Measurements from ENCODE around the gene EBF3. TPM values are rescaled to one million over a fixed set of nuclear protein-coding genes. Genes with fewer than 3 reads are reported as not detected.

The EBF3 gene
- total RNA-seq, 5 donors from 2014 or later (not counting 1 experiment from before 2014, with no cell fraction given) = not detected

GRCh38 chr10:129900825-129901224 is 63.2 kb downstream of the EBF3 start:
- H3K27ac Mint-ChIP-seq = no peak overlapping the region
- Histone ChIP-seq H3K27ac (ENCODE audit: low read length) (no peak overlapping the region), H3K9me3 (no peaks in the 10 kb centered on the region), H3K4me1 (ENCODE audit: control insufficient read depth in 1 of 2, extremely low read depth in 1 of 2, insufficient read depth in 2 of 2, low read length in 2 of 2) (no peaks in the 10 kb centered on the region), H3K27me3 (replicated peaks in 1 of 2; ENCODE audit: control insufficient read depth in 2 of 2, extremely low read depth in 1 of 2, insufficient read depth in 2 of 2, low read length in 1 of 2) (peaks cover 0 to 22% of the 10 kb centered on the region in 2 experiments), H3K36me3 (ENCODE audit: control insufficient read depth in 2 of 2, extremely low read depth in 1 of 2, insufficient read depth in 1 of 2, low read length in 1 of 2) (no peaks in the 10 kb centered on the region), H3K4me3 (ENCODE audit: control insufficient read depth in 1 of 2, extremely low read depth in 1 of 2, low read length in 1 of 2) (no peak overlapping the region)
- no CpG with 5 or more reads among the region's 1 CpG for WGBS (ENCODE audit: insufficient coverage)
- H3K4me3 Mint-ChIP-seq = no peak overlapping the region
- ATAC-seq (replicated peaks in 1 of 4) = no peak
- peaks cover 18 to 24% of the 10 kb centered on the region in 2 donors for H3K27me3 Mint-ChIP-seq
- no peaks in the 10 kb centered on the region for H3K9me3 Mint-ChIP-seq
- ChIA-PET CTCF (no interaction called here), POLR2A (no interaction called here)
- no peaks in the 10 kb centered on the region for H3K36me3 Mint-ChIP-seq
- no peaks in the 10 kb centered on the region for H3K4me1 Mint-ChIP-seq
- DNase-seq = no peak

GRCh38 chr10:129899276-129900130 is 64.6 kb downstream of the EBF3 start:
- WGBS (ENCODE audit: insufficient coverage) = 85% methylated on average over 17 of the region's 22 CpGs
- no peaks in the 10 kb centered on the region for H3K9me3 ChIP-seq
- ChIA-PET CTCF (no interaction called here), POLR2A (no interaction called here)
- no peak overlapping the region for H3K4me3 ChIP-seq (ENCODE audit: control insufficient read depth in 1 of 2, extremely low read depth in 1 of 2, low read length in 1 of 2)
- H3K27me3 ChIP-seq (replicated peaks in 1 of 2; ENCODE audit: control insufficient read depth in 2 of 2, extremely low read depth in 1 of 2, insufficient read depth in 2 of 2, low read length in 1 of 2) = peaks cover 0 to 27% of the 10 kb centered on the region in 2 experiments
- H3K9me3 Mint-ChIP-seq = no peaks in the 10 kb centered on the region
- no peaks in the 10 kb centered on the region for H3K4me1 ChIP-seq (ENCODE audit: control insufficient read depth in 1 of 2, extremely low read depth in 1 of 2, insufficient read depth in 2 of 2, low read length in 2 of 2)
- no peak overlapping the region for H3K27ac Mint-ChIP-seq
- no peak overlapping the region for H3K4me3 Mint-ChIP-seq
- no peak overlapping the region for H3K27ac ChIP-seq (ENCODE audit: low read length)
- ATAC-seq (replicated peaks in 1 of 4) = no peak
- H3K4me1 Mint-ChIP-seq = no peaks in the 10 kb centered on the region
- no peak for DNase-seq
- peaks cover 22 to 30% of the 10 kb centered on the region in 2 donors for H3K27me3 Mint-ChIP-seq
- H3K36me3 ChIP-seq (ENCODE audit: control insufficient read depth in 2 of 2, extremely low read depth in 1 of 2, insufficient read depth in 1 of 2, low read length in 1 of 2) = no peaks in the 10 kb centered on the region
- no peaks in the 10 kb centered on the region for H3K36me3 Mint-ChIP-seq

GRCh38 chr10:129898706-129899268 is 65.3 kb downstream of the EBF3 start:
- ATAC-seq (replicated peaks in 1 of 4) (no peak), DNase-seq (no peak)
- Histone ChIP-seq H3K9me3 (no peaks in the 10 kb centered on the region), H3K27me3 (replicated peaks in 1 of 2; ENCODE audit: control insufficient read depth in 2 of 2, extremely low read depth in 1 of 2, insufficient read depth in 2 of 2, low read length in 1 of 2) (peaks cover 0 to 31% of the 10 kb centered on the region in 2 experiments), H3K36me3 (ENCODE audit: control insufficient read depth in 2 of 2, extremely low read depth in 1 of 2, insufficient read depth in 1 of 2, low read length in 1 of 2) (no peaks in the 10 kb centered on the region), H3K4me1 (ENCODE audit: control insufficient read depth in 1 of 2, extremely low read depth in 1 of 2, insufficient read depth in 2 of 2, low read length in 2 of 2) (no peaks in the 10 kb centered on the region), H3K27ac (ENCODE audit: low read length) (no peak overlapping the region), H3K4me3 (ENCODE audit: control insufficient read depth in 1 of 2, extremely low read depth in 1 of 2, low read length in 1 of 2) (no peak overlapping the region)
- Mint-ChIP-seq H3K36me3 (no peaks in the 10 kb centered on the region), H3K27ac (no peak overlapping the region), H3K4me1 (no peaks in the 10 kb centered on the region), H3K9me3 (no peaks in the 10 kb centered on the region), H3K27me3 (peaks cover 22 to 26% of the 10 kb centered on the region in 2 donors), H3K4me3 (no peak overlapping the region)
- CTCF ChIA-PET = no interaction called here
- WGBS (ENCODE audit: insufficient coverage) = 64% methylated on average over 33 of the region's 38 CpGs
- POLR2A ChIA-PET = no interaction called here

GRCh38 chr10:129897871-129898626 is 66.0 kb downstream of the EBF3 start:
- Mint-ChIP-seq H3K4me1 (no peaks in the 10 kb centered on the region), H3K27me3 (peaks cover 22% of the 10 kb centered on the region in 2 donors), H3K4me3 (no peak overlapping the region), H3K9me3 (no peaks in the 10 kb centered on the region), H3K36me3 (no peaks in the 10 kb centered on the region), H3K27ac (no peak overlapping the region)
- peaks cover 0 to 35% of the 10 kb centered on the region in 2 experiments for H3K27me3 ChIP-seq (replicated peaks in 1 of 2; ENCODE audit: control insufficient read depth in 2 of 2, extremely low read depth in 1 of 2, insufficient read depth in 2 of 2, low read length in 1 of 2)
- POLR2A ChIA-PET = no interaction called here
- no peaks in the 10 kb centered on the region for H3K36me3 ChIP-seq (ENCODE audit: control insufficient read depth in 2 of 2, extremely low read depth in 1 of 2, insufficient read depth in 1 of 2, low read length in 1 of 2)
- DNase-seq (no peak), ATAC-seq (replicated peaks in 1 of 4) (no peak)
- no peak overlapping the region for H3K27ac ChIP-seq (ENCODE audit: low read length)
- WGBS (ENCODE audit: insufficient coverage) = 46% methylated on average over 9 of the region's 15 CpGs
- no peaks in the 10 kb centered on the region for H3K9me3 ChIP-seq
- no peaks in the 10 kb centered on the region for H3K4me1 ChIP-seq (ENCODE audit: control insufficient read depth in 1 of 2, extremely low read depth in 1 of 2, insufficient read depth in 2 of 2, low read length in 2 of 2)
- CTCF ChIA-PET = no interaction called here
- H3K4me3 ChIP-seq (ENCODE audit: control insufficient read depth in 1 of 2, extremely low read depth in 1 of 2, low read length in 1 of 2) = no peak overlapping the region

GRCh38 chr10:129896860-129897200 is 67.2 kb downstream of the EBF3 start:
- no peak for ATAC-seq (replicated peaks in 1 of 4)
- ChIA-PET CTCF (no interaction called here), POLR2A (no interaction called here)
- Mint-ChIP-seq H3K4me1 (no peaks in the 10 kb centered on the region), H3K36me3 (no peaks in the 10 kb centered on the region), H3K27ac (no peak overlapping the region), H3K9me3 (no peaks in the 10 kb centered on the region), H3K27me3 (peaks cover 20 to 22% of the 10 kb centered on the region in 2 donors), H3K4me3 (no peak overlapping the region)
- Histone ChIP-seq H3K4me1 (ENCODE audit: control insufficient read depth in 1 of 2, extremely low read depth in 1 of 2, insufficient read depth in 2 of 2, low read length in 2 of 2) (no peaks in the 10 kb centered on the region), H3K4me3 (ENCODE audit: control insufficient read depth in 1 of 2, extremely low read depth in 1 of 2, low read length in 1 of 2) (no peak overlapping the region), H3K27me3 (replicated peaks in 1 of 2; ENCODE audit: control insufficient read depth in 2 of 2, extremely low read depth in 1 of 2, insufficient read depth in 2 of 2, low read length in 1 of 2) (peaks cover 0 to 35% of the 10 kb centered on the region in 2 experiments), H3K27ac (ENCODE audit: low read length) (no peak overlapping the region), H3K36me3 (ENCODE audit: control insufficient read depth in 2 of 2, extremely low read depth in 1 of 2, insufficient read depth in 1 of 2, low read length in 1 of 2) (no peaks in the 10 kb centered on the region), H3K9me3 (no peaks in the 10 kb centered on the region)
- WGBS (ENCODE audit: insufficient coverage) = 92% methylated on average over 11 of the region's 11 CpGs
- no peak for DNase-seq

- DNase-seq (no peak), ATAC-seq (replicated peaks in 1 of 4) (no peak)
- Mint-ChIP-seq H3K27me3 (peaks cover 20 to 22% of the 10 kb centered on the region in 2 donors), H3K9me3 (no peaks in the 10 kb centered on the region), H3K36me3 (no peaks in the 10 kb centered on the region), H3K27ac (no peak overlapping the region), H3K4me3 (no peak overlapping the region), H3K4me1 (no peaks in the 10 kb centered on the region)
- ChIA-PET CTCF (no interaction called here), POLR2A (no interaction called here)
- no peaks in the 10 kb centered on the region for H3K4me1 ChIP-seq (ENCODE audit: control insufficient read depth in 1 of 2, extremely low read depth in 1 of 2, insufficient read depth in 2 of 2, low read length in 2 of 2)
- 93% methylated on average over 28 of the region's 36 CpGs for WGBS (ENCODE audit: insufficient coverage)
- no peaks in the 10 kb centered on the region for H3K36me3 ChIP-seq (ENCODE audit: control insufficient read depth in 2 of 2, extremely low read depth in 1 of 2, insufficient read depth in 1 of 2, low read length in 1 of 2)
- H3K27ac ChIP-seq (ENCODE audit: low read length) = no peak overlapping the region
- H3K4me3 ChIP-seq (ENCODE audit: control insufficient read depth in 1 of 2, extremely low read depth in 1 of 2, low read length in 1 of 2) = no peak overlapping the region
- no peaks in the 10 kb centered on the region for H3K9me3 ChIP-seq
- peaks cover 0 to 35% of the 10 kb centered on the region in 2 experiments for H3K27me3 ChIP-seq (replicated peaks in 1 of 2; ENCODE audit: control insufficient read depth in 2 of 2, extremely low read depth in 1 of 2, insufficient read depth in 2 of 2, low read length in 1 of 2)
Observed at GRCh38 chr10:129896136-129896859, 67.8 kb downstream of the EBF3 start.
